HepG2 (cell line): ENCODE data around the gene PAQR7. TPM values are rescaled to one million over a fixed set of nuclear protein-coding genes. Genes with fewer than 3 reads are reported as not detected.

ENCODE experiments used
- ATAC-seq: fragments of 200-7000 bp; cut with Tn5 transposase; 3 replicates; pipeline ENCODE4 v1.9.1; 2020; ENCODE audit warnings: mild to moderate bottlenecking, moderate library complexity
- BruUV-seq: library from RNA; stranded (reverse); fragments of 400-500 nt; replicated peaks from 2 replicates; lab custom pipeline; 2021; lab: Mats Ljungman, UMichigan
- CTCF ChIA-PET: fragments of 300-600 bp; formaldehyde crosslinking; extraction: SDS; loops from one replicate; lab custom pipeline; 2021; ENCODE audit warnings: low total read pairs, inconsistent platforms, low intra/inter-chr PET ratio; lab: Yijun Ruan, JAX
- POLR2A ChIA-PET: fragments of 350-600 bp; sonication (Branson Sonifier 250); formaldehyde crosslinking; loops from one replicate; lab custom pipeline; 2020; ENCODE audit warnings: antibody characterized with exemption, inconsistent platforms; lab: Yijun Ruan, JAX
- DNase-seq: peaks from one replicate; pipeline ENCODE4 v3.0.0-alpha.2; 2015; ENCODE audit warnings: low spot score
- FAIRE-seq: peaks from 3 replicates; lab custom pipeline; 2011; peaks lifted over from hg19 to GRCh38; lab: Jason Lieb, UNC
- H2AFZ ChIP-seq: one replicate; pipeline ENCODE4 v1.6.1; 2011; ENCODE audit warnings: low read length, inconsistent platforms
- H3K27ac ChIP-seq: fragments of 300-600 bp; 3 replicates; pipeline ENCODE4 v1.8.0; 2011; ENCODE audit warnings: mixed run types, mild to moderate bottlenecking, mixed read lengths, low read length, inconsistent platforms; ENCODE audit not compliant: insufficient read depth; ENCODE audit errors: extremely low read length
- H3K27me3 ChIP-seq, 2 experiments: fragments of 200-600 bp in 1 of 2; 2 replicates in 1 of 2; 3 replicates in 1 of 2; pipeline versions ENCODE4 v1.6.0 to v1.8.0; 2011; ENCODE audit warnings: low read length in 2 of 2, mild to moderate bottlenecking in 2 of 2, moderate library complexity in 2 of 2, inconsistent platforms in 1 of 2; ENCODE audit not compliant: insufficient read depth in 2 of 2, control insufficient read depth in 1 of 2
- H3K36me3 ChIP-seq, 2 experiments: fragments of 200-600 bp in 1 of 2; replicated peaks in 1 of 2; 2 replicates in 1 of 2; 3 replicates in 1 of 2; pipeline versions ENCODE4 v1.5.1 to v1.8.0; 2011; ENCODE audit warnings: low read length in 2 of 2, inconsistent platforms in 1 of 2; ENCODE audit not compliant: insufficient read depth in 2 of 2, control insufficient read depth in 1 of 2
- H3K4me1 ChIP-seq: 2 replicates; pipeline ENCODE4 v1.5.1; 2012; ENCODE audit warnings: low read length, inconsistent platforms; ENCODE audit not compliant: insufficient read depth
- H3K4me2 ChIP-seq: 2 replicates; pipeline ENCODE4 v1.6.0; 2011; ENCODE audit warnings: low read depth, low read length, inconsistent platforms
- H3K4me3 ChIP-seq, 3 experiments: fragments of 200-600 bp in 1 of 3; sonication (generic), shearing (Covaris generic) in 1 of 3; replicated peaks in 1 of 3; 2 replicates each; pipeline ENCODE4 v1.5.1; 2011 to 2016; ENCODE audit warnings: low read length in 3 of 3, inconsistent platforms in 2 of 3, low read depth in 2 of 3, mild to moderate bottlenecking in 2 of 3, control low read depth in 1 of 3, mixed read lengths in 1 of 3; ENCODE audit not compliant: insufficient read depth in 1 of 3
- H3K79me2 ChIP-seq: one replicate; pipeline ENCODE4 v1.6.1; 2011; ENCODE audit warnings: low read length, inconsistent platforms; ENCODE audit not compliant: insufficient read depth
- H3K9ac ChIP-seq: 2 replicates; pipeline ENCODE4 v1.6.0; 2011; ENCODE audit warnings: mild to moderate bottlenecking, low read depth, low read length, inconsistent platforms; ENCODE audit not compliant: insufficient read depth
- H3K9me3 ChIP-seq: 2 replicates; pipeline ENCODE4 v1.5.1; 2012; ENCODE audit warnings: mild to moderate bottlenecking, low read length
- H4K20me1 ChIP-seq: 2 replicates; pipeline ENCODE4 v1.6.0; 2011; ENCODE audit warnings: inconsistent platforms, mild to moderate bottlenecking, low read length, moderate library complexity; ENCODE audit not compliant: insufficient read depth
- ZFP41 ChIP-seq: sonication (generic); formaldehyde crosslinking; IDR thresholded peaks from 2 replicates; pipeline ENCODE4 v1.4.0; 2020; ENCODE audit warnings: mild to moderate bottlenecking, missing genetic modification reagents, borderline replicate concordance
- ZNF143 ChIP-seq: sonication (generic); formaldehyde crosslinking; IDR thresholded peaks from 2 replicates; pipeline ENCODE4 v1.4.0; 2020; ENCODE audit warnings: missing genetic modification reagents
- ZNF496 ChIP-seq: sonication (generic); formaldehyde crosslinking; IDR thresholded peaks from 2 replicates; pipeline ENCODE4 v1.8.1; 2023; ENCODE audit warnings: mild to moderate bottlenecking, moderate library complexity, missing genetic modification reagents; ENCODE audit not compliant: insufficient replicate concordance
- ZNF713 ChIP-seq: sonication (generic); formaldehyde crosslinking; IDR thresholded peaks from 2 replicates; pipeline ENCODE4 v1.4.0; 2020; ENCODE audit warnings: mild to moderate bottlenecking, missing genetic modification reagents
- WGBS: methylation state at CpG from one replicate; pipeline ENCODE4 v1.1.6; 2017; ENCODE audit warnings: low lambda C conversion rate; 5-methylcytosine and 5-hydroxymethylcytosine counted together
- in situ Hi-C: cut with HindIII; loops from 2 replicates; pipeline ENCODE4 v1.10.0; 2017; ENCODE audit warnings: low pct_unique_long_range_greater_than_20kb; ENCODE audit not compliant: extremely low pct_ligation_motif_present
- intact Hi-C: fragments of 100-400 bp; cut with micrococcal nuclease; formaldehyde crosslinking; loops from one replicate; pipeline ENCODE4 v1.10.0; 2022; ENCODE audit not compliant: unreplicated experiment
- polyA plus RNA-seq, 8 experiments: library from polyadenylated mRNA; depleted of rRNA in 3 of 8; stranded (reverse) in 7 of 8; unstranded in 1 of 8; fragments of >200 nt; fragmentation: Illumina TruSeq in 4 of 8; extraction: Trizol in 4 of 8; gene quantifications; 2 replicates each; pipeline versions ENCODE4 v1.2.1 to v1.2.3, GENCODE V29; 2011 to 2016; ENCODE audit warnings: low read depth in 4 of 8, missing spikeins in 1 of 8, mixed read lengths in 1 of 8; ENCODE audit not compliant: insufficient read depth in 1 of 8
- total RNA-seq, 5 experiments: library from RNA; depleted of rRNA; stranded (reverse); fragments of >200 nt; fragmentation: Illumina TruSeq; extraction: Trizol; gene quantifications; 2 replicates each; pipeline ENCODE4 v1.2.3, GENCODE V29; 2016; ENCODE audit warnings: low read depth in 1 of 5
- TF ChIP-seq, protein P1 (sequence below): sonication (generic); formaldehyde crosslinking; IDR thresholded peaks from 2 replicates; pipeline ENCODE4 v1.4.0; 2020; ENCODE audit warnings: missing genetic modification reagents

Gene PAQR7
- total and polyA plus RNA-seq, 2 of the 13 experiments (the other 11 are each of a cell fraction or from before 2014, with no cell fraction given) = 13.2 to 16.6 TPM

DNA sequence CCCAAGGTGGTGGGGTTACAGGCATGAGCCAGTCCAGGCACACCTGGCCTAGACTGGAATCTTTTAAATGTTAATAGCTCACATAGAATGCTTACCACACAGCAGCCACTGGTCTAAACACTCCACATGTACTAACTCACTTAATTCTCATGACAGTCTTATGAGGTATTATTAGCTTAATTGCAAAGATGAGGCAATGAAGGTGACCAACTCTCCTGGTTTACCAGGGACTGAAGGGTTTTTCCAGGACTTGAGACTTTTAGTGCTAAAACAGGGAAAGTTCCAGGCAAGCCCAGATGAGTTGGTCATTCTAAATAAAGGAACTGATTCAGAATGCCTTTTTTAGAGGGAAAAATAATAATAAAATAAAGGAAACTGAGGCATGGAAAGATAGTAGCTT is 37.7 kb upstream of the PAQR7 start (continued):
- TF ChIP-seq, protein P1, sequence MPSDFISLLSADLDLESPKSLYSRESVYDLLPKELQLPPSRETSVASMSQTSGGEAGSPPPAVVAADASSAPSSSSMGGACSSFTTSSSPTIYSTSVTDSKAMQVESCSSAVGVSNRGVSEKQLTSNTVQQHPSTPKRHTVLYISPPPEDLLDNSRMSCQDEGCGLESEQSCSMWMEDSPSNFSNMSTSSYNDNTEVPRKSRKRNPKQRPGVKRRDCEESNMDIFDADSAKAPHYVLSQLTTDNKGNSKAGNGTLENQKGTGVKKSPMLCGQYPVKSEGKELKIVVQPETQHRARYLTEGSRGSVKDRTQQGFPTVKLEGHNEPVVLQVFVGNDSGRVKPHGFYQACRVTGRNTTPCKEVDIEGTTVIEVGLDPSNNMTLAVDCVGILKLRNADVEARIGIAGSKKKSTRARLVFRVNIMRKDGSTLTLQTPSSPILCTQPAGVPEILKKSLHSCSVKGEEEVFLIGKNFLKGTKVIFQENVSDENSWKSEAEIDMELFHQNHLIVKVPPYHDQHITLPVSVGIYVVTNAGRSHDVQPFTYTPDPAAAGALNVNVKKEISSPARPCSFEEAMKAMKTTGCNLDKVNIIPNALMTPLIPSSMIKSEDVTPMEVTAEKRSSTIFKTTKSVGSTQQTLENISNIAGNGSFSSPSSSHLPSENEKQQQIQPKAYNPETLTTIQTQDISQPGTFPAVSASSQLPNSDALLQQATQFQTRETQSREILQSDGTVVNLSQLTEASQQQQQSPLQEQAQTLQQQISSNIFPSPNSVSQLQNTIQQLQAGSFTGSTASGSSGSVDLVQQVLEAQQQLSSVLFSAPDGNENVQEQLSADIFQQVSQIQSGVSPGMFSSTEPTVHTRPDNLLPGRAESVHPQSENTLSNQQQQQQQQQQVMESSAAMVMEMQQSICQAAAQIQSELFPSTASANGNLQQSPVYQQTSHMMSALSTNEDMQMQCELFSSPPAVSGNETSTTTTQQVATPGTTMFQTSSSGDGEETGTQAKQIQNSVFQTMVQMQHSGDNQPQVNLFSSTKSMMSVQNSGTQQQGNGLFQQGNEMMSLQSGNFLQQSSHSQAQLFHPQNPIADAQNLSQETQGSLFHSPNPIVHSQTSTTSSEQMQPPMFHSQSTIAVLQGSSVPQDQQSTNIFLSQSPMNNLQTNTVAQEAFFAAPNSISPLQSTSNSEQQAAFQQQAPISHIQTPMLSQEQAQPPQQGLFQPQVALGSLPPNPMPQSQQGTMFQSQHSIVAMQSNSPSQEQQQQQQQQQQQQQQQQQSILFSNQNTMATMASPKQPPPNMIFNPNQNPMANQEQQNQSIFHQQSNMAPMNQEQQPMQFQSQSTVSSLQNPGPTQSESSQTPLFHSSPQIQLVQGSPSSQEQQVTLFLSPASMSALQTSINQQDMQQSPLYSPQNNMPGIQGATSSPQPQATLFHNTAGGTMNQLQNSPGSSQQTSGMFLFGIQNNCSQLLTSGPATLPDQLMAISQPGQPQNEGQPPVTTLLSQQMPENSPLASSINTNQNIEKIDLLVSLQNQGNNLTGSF = no peak
- TF ChIP-seq ZFP41 = no peak

DNA sequence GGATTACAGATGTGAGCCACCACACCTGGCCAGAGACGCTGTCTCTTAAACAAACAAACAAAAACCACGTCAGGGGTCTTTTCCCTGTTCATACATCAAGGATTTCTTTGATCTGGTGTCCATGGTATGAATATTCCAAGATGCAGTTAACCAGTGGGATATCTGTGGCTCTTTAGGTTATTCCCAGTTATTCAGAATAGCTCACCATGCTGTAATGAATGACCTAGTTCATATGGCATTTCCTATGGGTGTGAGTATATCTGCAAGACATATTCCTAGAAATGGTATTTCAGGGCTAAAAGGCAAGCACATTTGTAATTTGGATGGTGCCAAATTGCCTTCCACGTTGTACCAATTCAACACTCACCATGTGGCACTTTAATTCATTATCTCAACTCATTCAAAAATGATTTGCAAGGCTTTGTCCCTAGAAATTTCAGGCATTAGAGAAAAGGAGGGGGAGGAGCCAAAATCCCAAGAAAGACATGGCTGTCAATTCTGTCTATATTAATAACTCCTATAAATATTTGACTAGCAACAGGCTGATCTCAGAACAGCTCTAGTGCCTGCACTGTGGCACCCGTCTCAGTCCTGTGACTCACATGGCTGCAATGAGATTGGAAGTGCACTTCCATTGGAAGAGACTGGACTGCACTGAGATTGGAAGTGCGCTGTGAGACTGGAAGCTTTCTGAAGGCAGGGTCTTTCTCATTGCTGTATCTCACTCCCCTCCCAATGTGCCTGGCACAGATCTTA is 36.7 kb upstream of the PAQR7 start:
- DNase-seq (no peak), ATAC-seq (no peak), FAIRE-seq (no peak)
- peaks cover 40% of the 10 kb centered on the region for H3K4me1 ChIP-seq
- no peaks in the 10 kb centered on the region for H3K27me3 ChIP-seq
- in situ Hi-C loops (no loop called here), intact Hi-C loops (no loop called here)
- no TSS peak for BruUV-seq
- H2AFZ ChIP-seq = no peak overlapping the region
- TF ChIP-seq ZNF143 (CRISPR knock-in tag) = no peak
- TF ChIP-seq ZNF496 (CRISPR knock-in tag) = no peak
- no peak for TF ChIP-seq ZNF713 (CRISPR knock-in tag)
- H3K4me3 ChIP-seq = no peak overlapping the region
- no peak overlapping the region for H3K4me2 ChIP-seq
- no peak overlapping the region for H3K27ac ChIP-seq
- H4K20me1 ChIP-seq = no peaks in the 10 kb centered on the region
- CTCF ChIA-PET = no interaction called here
- H3K79me2 ChIP-seq = no peaks in the 10 kb centered on the region
- no peaks in the 10 kb centered on the region for H3K36me3 ChIP-seq
- H3K9me3 ChIP-seq = no peaks in the 10 kb centered on the region
- 50% methylated on average over 5 of the region's 5 CpGs for WGBS
- POLR2A ChIA-PET = no interaction called here
- H3K9ac ChIP-seq = no peak overlapping the region
